K562 (cell line): ENCODE measurements around the gene STAP1. TPM values are rescaled to one million over a fixed set of nuclear protein-coding genes. Genes with fewer than 3 reads are reported as not detected.
A peak's percentile ranks its signal among the peaks of the same experiment; 100 is the strongest.

Source experiments
- ATAC-seq: fragments of 200-7000 bp; cut with Tn5 transposase; 3 replicates; pipeline ENCODE4 v1.9.1; 2020; ENCODE audit warnings: moderate library complexity
- BruUV-seq: library from RNA; stranded (reverse); fragments of 400-500 nt; replicated peaks from 2 replicates; lab custom pipeline; 2021; lab: Mats Ljungman, UMichigan
- CTCF ChIA-PET: fragments of 300-600 bp; formaldehyde crosslinking; extraction: SDS; loops from one replicate; lab custom pipeline; 2021; ENCODE audit warnings: low intra/inter-chr PET ratio; lab: Yijun Ruan, JAX
- POLR2A ChIA-PET: fragments of 300-600, 350-650 bp; sonication (Branson Sonifier 250); formaldehyde crosslinking; extraction: SDS; loops from one replicate; lab custom pipeline; 2021; ENCODE audit warnings: antibody characterized with exemption, inconsistent platforms; lab: Yijun Ruan, JAX
- DNase-seq, 4 experiments: peaks; one replicate each; pipeline versions ENCODE4 v3.0.0 to v3.0.0-alpha.2; 2011 to 2018; ENCODE audit warnings: low spot score in 3 of 4, mixed read lengths in 3 of 4; ENCODE audit errors: extremely low read depth in 1 of 4
- FAIRE-seq: peaks from 2 replicates; lab custom pipeline; 2011; peaks lifted over from hg19 to GRCh38; lab: Jason Lieb, UNC
- H2AFZ ChIP-seq: 2 replicates; pipeline ENCODE4 v1.6.0; 2011; ENCODE audit warnings: low read depth, low read length, control low read depth, inconsistent platforms
- H3K27ac ChIP-seq: fragments of 200-600 bp; 3 replicates; pipeline ENCODE4 v1.8.0; 2011; ENCODE audit warnings: low read depth, mild to moderate bottlenecking, control low read depth, inconsistent platforms, low read length, moderate library complexity, mixed read lengths; ENCODE audit errors: extremely low read depth
- H3K27me3 ChIP-seq, 2 experiments: fragments of 300-600 bp in 1 of 2; 2 replicates in 1 of 2; 3 replicates in 1 of 2; pipeline versions ENCODE4 v1.6.0 to v1.8.0; 2011; ENCODE audit warnings: inconsistent platforms in 2 of 2, low read length in 2 of 2, mild to moderate bottlenecking in 1 of 2, mixed read lengths in 1 of 2, moderate library complexity in 1 of 2; ENCODE audit not compliant: control insufficient read depth in 2 of 2, insufficient read depth in 2 of 2
- H3K36me3 ChIP-seq: fragments of 300-600 bp; 3 replicates; pipeline ENCODE4 v1.8.0; 2011; ENCODE audit warnings: mild to moderate bottlenecking, low read length, inconsistent platforms; ENCODE audit not compliant: control insufficient read depth, insufficient read depth
- H3K4me1 ChIP-seq, 2 experiments: fragments of 200-600 bp in 1 of 2; replicated peaks in 1 of 2; 2 replicates in 1 of 2; 3 replicates in 1 of 2; pipeline versions ENCODE4 v1.5.1 to v1.8.0; 2011; ENCODE audit warnings: inconsistent platforms in 2 of 2, low read length in 2 of 2, mild to moderate bottlenecking in 1 of 2, mixed read lengths in 1 of 2, moderate library complexity in 1 of 2; ENCODE audit not compliant: control insufficient read depth in 2 of 2, insufficient read depth in 2 of 2
- H3K4me2 ChIP-seq: 2 replicates; pipeline ENCODE4 v1.6.1; 2011; ENCODE audit warnings: low read length, control low read depth, inconsistent platforms, mixed read lengths; ENCODE audit not compliant: insufficient read depth
- H3K4me3 ChIP-seq: fragments of 200-600 bp; sonication (generic), shearing (Covaris generic); 2 replicates; pipeline ENCODE4 v1.5.1; 2016; ENCODE audit warnings: control low read depth, inconsistent platforms
- H3K79me2 ChIP-seq: fragments of 200-600 bp; 3 replicates; pipeline ENCODE4 v1.8.0; 2011; ENCODE audit warnings: low read length, inconsistent platforms; ENCODE audit not compliant: control insufficient read depth, insufficient read depth
- H3K9ac ChIP-seq, 2 experiments: 2 replicates each; pipeline versions ENCODE4 v1.6.0 to v1.6.1; 2011; ENCODE audit warnings: low read depth in 2 of 2, low read length in 2 of 2, control low read depth in 1 of 2, inconsistent platforms in 1 of 2, mild to moderate bottlenecking in 1 of 2, mixed read lengths in 1 of 2; ENCODE audit not compliant: insufficient read depth in 1 of 2
- H3K9me1 ChIP-seq: one replicate; pipeline ENCODE4 v1.6.0; 2011; ENCODE audit warnings: inconsistent platforms, mild to moderate bottlenecking, low read length, moderate library complexity; ENCODE audit not compliant: control insufficient read depth, insufficient read depth
- H3K9me3 ChIP-seq: replicated peaks from 2 replicates; pipeline ENCODE4 v1.5.1; 2011; ENCODE audit warnings: low read depth, low read length, inconsistent platforms; ENCODE audit not compliant: control insufficient read depth, insufficient read depth
- H4K20me1 ChIP-seq: replicated peaks from 2 replicates; pipeline ENCODE4 v1.6.1; 2011; ENCODE audit warnings: low read length, inconsistent platforms, mixed read lengths; ENCODE audit not compliant: control insufficient read depth, insufficient read depth
- BRF1 ChIP-seq: IDR thresholded peaks from 3 replicates; pipeline ENCODE4 v1.6.1; 2011; ENCODE audit warnings: borderline replicate concordance, mild to moderate bottlenecking; ENCODE audit not compliant: insufficient read length; ENCODE audit errors: extremely low read depth
- FOXJ2 ChIP-seq: fragments of 200-800 bp; sonication (Bioruptor generic); IDR thresholded peaks from 2 replicates; pipeline ENCODE4 v1.6.1; 2016; ENCODE audit warnings: missing genetic modification characterization, missing compliant biosample characterization
- GABPA ChIP-seq: fragments of 200-800 bp; sonication (Bioruptor generic); conservative IDR thresholded peaks from 2 replicates; pipeline ENCODE4 v1.6.1; 2016; ENCODE audit warnings: low read depth, missing genetic modification characterization, missing compliant biosample characterization
- KDM4B ChIP-seq, 2 experiments: fragments of 450-650 bp in 1 of 2; sonication (generic) in 1 of 2; IDR thresholded peaks; 2 replicates each; pipeline ENCODE4 v1.6.1; 2016 to 2017; ENCODE audit warnings: borderline replicate concordance in 2 of 2, antibody characterized with exemption in 1 of 2, low read depth in 1 of 2, mild to moderate bottlenecking in 1 of 2
- KLF1 ChIP-seq: fragments of 450-650 bp; IDR thresholded peaks from 2 replicates; pipeline ENCODE4 v1.6.1; 2016; ENCODE audit warnings: missing genetic modification characterization, missing compliant biosample characterization
- MAX ChIP-seq: sonication (generic); formaldehyde crosslinking; IDR thresholded peaks from 2 replicates; pipeline ENCODE4 v1.9.0; 2022; ENCODE audit warnings: mild to moderate bottlenecking, missing genetic modification reagents
- MTA3 ChIP-seq: fragments of 450-650 bp; formaldehyde crosslinking; IDR thresholded peaks from 2 replicates; pipeline ENCODE4 v1.6.1; 2017; ENCODE audit warnings: mild to moderate bottlenecking, borderline replicate concordance
- MYBL2 ChIP-seq, 2 experiments: fragments of 450-650 bp in 1 of 2; sonication (generic) in 1 of 2; formaldehyde crosslinking in 1 of 2; IDR thresholded peaks; 2 replicates each; pipeline versions ENCODE4 v1.6.1 to v1.8.1; 2017 to 2022; ENCODE audit warnings: borderline replicate concordance in 1 of 2, inconsistent platforms in 1 of 2, low read depth in 1 of 2, mild to moderate bottlenecking in 1 of 2, missing genetic modification reagents in 1 of 2, moderate library complexity in 1 of 2
- RAD51 ChIP-seq: fragments of 450-650 bp; IDR thresholded peaks from 2 replicates; pipeline ENCODE4 v1.7.1; 2016; ENCODE audit warnings: low read depth, mild to moderate bottlenecking, borderline replicate concordance
- SIN3A ChIP-seq, 2 experiments: fragments of 150-350 bp in 1 of 2; IDR thresholded peaks; 2 replicates each; pipeline ENCODE4 v1.6.1; 2011 to 2016; ENCODE audit warnings: borderline replicate concordance in 2 of 2, low read depth in 2 of 2, low read length in 2 of 2, mild to moderate bottlenecking in 2 of 2, moderate library complexity in 2 of 2; ENCODE audit not compliant: control insufficient read depth in 1 of 2
- SPI1 ChIP-seq: IDR thresholded peaks from 2 replicates; pipeline ENCODE4 v1.6.1; 2011; ENCODE audit warnings: low read depth, low read length, control low read depth, borderline replicate concordance
- SRF ChIP-seq, 2 experiments: fragments of 250-450, 450-650 bp in 1 of 2; sonication (Bioruptor Pico) in 1 of 2; sonication (generic) in 1 of 2; formaldehyde crosslinking; IDR thresholded peaks; 2 replicates each; pipeline versions ENCODE4 v1.5.0 to v1.5.1; 2020 to 2022; ENCODE audit warnings: mild to moderate bottlenecking in 1 of 2, missing genetic modification reagents in 1 of 2
- TOE1 ChIP-seq, 2 experiments: fragments of 450-650 bp in 1 of 2; sonication (generic) in 1 of 2; formaldehyde crosslinking in 1 of 2; IDR thresholded peaks; 2 replicates each; pipeline versions ENCODE4 v1.7.1 to v1.8.0; 2016 to 2022; ENCODE audit warnings: borderline replicate concordance in 2 of 2, mild to moderate bottlenecking in 2 of 2, antibody characterized with exemption in 1 of 2, inconsistent platforms in 1 of 2, low read depth in 1 of 2, missing genetic modification reagents in 1 of 2, moderate library complexity in 1 of 2
- ZNF124 ChIP-seq: sonication (generic); formaldehyde crosslinking; IDR thresholded peaks from 2 replicates; pipeline ENCODE4 v1.8.1; 2022; ENCODE audit warnings: missing genetic modification reagents
- ZNF449 ChIP-seq: fragments of 250-450 bp; sonication (Bioruptor Pico); IDR thresholded peaks from 2 replicates; pipeline ENCODE4 v1.8.0; 2022; ENCODE audit warnings: moderate library complexity, mild to moderate bottlenecking, inconsistent platforms
- ZNF699 ChIP-seq: fragments of 250-450 bp; sonication (Bioruptor Pico); IDR thresholded peaks from 2 replicates; pipeline ENCODE4 v1.8.0; 2021; ENCODE audit warnings: mild to moderate bottlenecking, moderate library complexity; ENCODE audit not compliant: insufficient replicate concordance
- ZZZ3 ChIP-seq: fragments of 450-650 bp; IDR thresholded peaks from 2 replicates; pipeline ENCODE4 v1.6.1; 2016; ENCODE audit warnings: antibody characterized with exemption, mild to moderate bottlenecking, moderate library complexity
- WGBS: fragments of 100-300 bp; shearing (Covaris generic); methylation state at CpG from one replicate; pipeline ENCODE4 v1.1.6; 2016; ENCODE audit warnings: low coverage, mixed read lengths; ENCODE audit not compliant: insufficient coverage; ENCODE audit errors: missing lambda C conversion rate; 5-methylcytosine and 5-hydroxymethylcytosine counted together
- in situ Hi-C: fragments of 300-500 bp; cut with MboI; formaldehyde crosslinking; loops from 4 replicates; pipeline ENCODE4 v1.15.0; 2018; ENCODE audit warnings: inconsistent platforms, mixed read lengths
- intact Hi-C: fragments of 100-400 bp; cut with micrococcal nuclease; formaldehyde crosslinking; loops from 2 replicates; pipeline ENCODE4 v1.14.2; 2022
- polyA plus RNA-seq, 8 experiments: library from polyadenylated mRNA; depleted of rRNA in 4 of 8; stranded (reverse) in 5 of 8; unstranded in 3 of 8; fragments of >200 nt; fragmentation: Nextera tagmentation in 2 of 8; fragmentation: Illumina TruSeq in 1 of 8; extraction: Ambion mirVana in 2 of 8; extraction: Trizol in 1 of 8; gene quantifications; 2 replicates each; pipeline versions ENCODE4 v1.2.1 to v1.2.3, GENCODE V29; 2011 to 2014; ENCODE audit warnings: inconsistent platforms in 1 of 8, missing spikeins in 1 of 8
- total RNA-seq, 7 experiments: library from RNA; depleted of rRNA in 6 of 7; stranded (reverse); fragments of >200 nt in 6 of 7; fragmentation: Illumina TruSeq in 2 of 7; extraction: Trizol in 2 of 7; gene quantifications; 2 replicates each; pipeline versions ENCODE4 v1.2.1 to v1.2.3, GENCODE V29; 2011 to 2021; ENCODE audit warnings: low replicate concordance in 1 of 7

Gene STAP1
- total and polyA plus RNA-seq, 9 of the 15 experiments (the other 6 are each of a cell fraction or from before 2014, with no cell fraction given), result 0.50 to 5.6 (median 1.4) TPM

- H3K27ac ChIP-seq, result no peak overlapping the region
- BruUV-seq, result no TSS peak
- CTCF ChIA-PET, result no interaction called here
- POLR2A ChIA-PET, result no interaction called here
- H3K79me2 ChIP-seq, result no peaks in the 10 kb centered on the region
- whole genome bisulfite sequencing, result 89% methylated on average over 2 of the region's 2 CpGs
- no peak overlapping the region for H2AFZ ChIP-seq
- no peak overlapping the region for H3K9ac ChIP-seq
- intact Hi-C loops (no loop called here), in situ Hi-C loops (no loop called here)
- ATAC-seq, result no peak
- peak; percentile 26 for FAIRE-seq
- no peaks in the 10 kb centered on the region for H4K20me1 ChIP-seq
- no peak overlapping the region for H3K4me2 ChIP-seq
- H3K27me3 ChIP-seq, result no peaks in the 10 kb centered on the region
- H3K4me1 ChIP-seq, result no peaks in the 10 kb centered on the region
- DNase-seq, result no peak
- H3K4me3 ChIP-seq, result no peak overlapping the region
- peaks cover 2% of the 10 kb centered on the region; the same call in 1 of the 2 replicates for H3K9me3 ChIP-seq
- H3K36me3 ChIP-seq, result peaks cover 78% of the 10 kb centered on the region
- H3K9me1 ChIP-seq, result no peaks in the 10 kb centered on the region
- TF ChIP-seq RAD51 (no peak), MYBL2 (IDR thresholded peaks at IDR 0.05; ENCODE audit: low read depth) (no peak), MYBL2 (CRISPR knock-in tag; IDR thresholded peaks at IDR 0.05; ENCODE audit: borderline replicate concordance) (no peak), SRF (CRISPR knock-in tag; IDR thresholded peaks at IDR 0.05) (no peak), SIN3A (IDR thresholded peaks at IDR 0.05; ENCODE audit: borderline replicate concordance in 2 of 2, control insufficient read depth in 1 of 2, low read depth in 2 of 2, low read length in 2 of 2) (no peak), KLF1 (no peak), SPI1 (no peak), BRF1 (no peak), TOE1 (IDR thresholded peaks at IDR 0.05; ENCODE audit: borderline replicate concordance) (no peak), TOE1 (CRISPR knock-in tag; IDR thresholded peaks at IDR 0.05; ENCODE audit: borderline replicate concordance, low read depth) (no peak), MAX (CRISPR knock-in tag) (no peak), GABPA (tag) (no peak), KDM4B (IDR thresholded peaks at IDR 0.05; ENCODE audit: borderline replicate concordance in 2 of 2, low read depth in 1 of 2) (no peak), FOXJ2 (tag) (no peak), ZZZ3 (no peak), MTA3 (no peak), ZNF699 (CRISPR knock-in tag) (no peak), ZNF449 (no peak), ZNF124 (no peak)
Observed at GRCh38 chr4:67635331-67635730, 76.8 kb downstream of the STAP1 start.
